Stimulated activated effector memory CD8-positive, alpha-beta T cell treated with anti-CD3 and anti-CD28 coated beads, Interleukin-12 subunit alpha, Interleukin-12 subunit beta, amount 100 ng/mL, for 72 hours (primary cell): ENCODE measurements around the gene MED22.

ENCODE experiments used
- ATAC-seq: fragments of 150-1000 bp; cut with Tn5 transposase; 2 replicates; pipeline ENCODE4 v1.10.0; 2021
- DNase-seq, 2 donors: peaks; one replicate each; pipeline ENCODE4 v3.0.0; 2021 to 2022; ENCODE audit warnings: low spot score in 2 of 2
- H3K27ac Mint-ChIP-seq: one replicate; pipeline ENCODE4 v1.8.0; 2022; ENCODE audit warnings: mild to moderate bottlenecking, mixed read lengths
- H3K36me3 Mint-ChIP-seq: one replicate; pipeline ENCODE4 v1.8.0; 2022; ENCODE audit warnings: mild to moderate bottlenecking, mixed read lengths
- H3K4me1 Mint-ChIP-seq: one replicate; pipeline ENCODE4 v1.8.0; 2022; ENCODE audit warnings: mixed read lengths
- H3K4me3 Mint-ChIP-seq: one replicate; pipeline ENCODE4 v1.8.0; 2022; ENCODE audit warnings: mild to moderate bottlenecking, mixed read lengths
- H3K9me3 Mint-ChIP-seq: one replicate; pipeline ENCODE4 v1.8.0; 2022; ENCODE audit warnings: mixed read lengths

The MED22 gene

DNA sequence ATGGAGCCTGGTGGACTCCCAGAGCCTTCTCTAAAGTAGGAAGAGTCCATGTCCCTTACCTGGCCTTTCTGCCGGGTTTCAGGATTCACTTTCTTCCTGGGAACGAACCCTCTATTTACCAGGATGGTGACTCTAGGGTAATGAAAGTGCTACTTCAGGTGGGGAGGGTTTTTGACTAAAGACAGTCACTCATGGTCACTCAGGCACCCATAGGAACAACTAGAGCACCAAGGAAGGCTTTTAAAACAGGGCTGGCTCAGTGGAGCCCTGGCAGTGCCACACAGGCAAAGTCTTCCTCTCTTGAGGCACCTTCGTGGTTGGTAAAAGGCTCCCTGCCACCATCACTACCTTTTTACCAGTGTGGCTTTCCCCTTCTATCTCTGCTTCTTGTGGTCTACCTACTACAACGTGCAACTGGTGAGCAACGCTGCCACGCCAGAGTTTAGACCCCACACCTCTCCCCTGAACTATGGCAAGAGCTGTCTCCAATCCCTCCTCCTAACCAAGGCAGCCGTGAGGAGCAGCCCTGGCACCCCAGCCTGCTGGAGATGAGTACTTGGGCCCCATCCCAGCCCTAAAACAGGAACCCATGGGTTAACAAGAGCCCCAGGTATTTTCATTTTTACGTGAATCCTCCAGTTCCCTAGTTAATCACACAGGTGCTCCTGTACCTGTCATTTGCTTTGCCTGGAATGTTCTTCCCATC, 4.9 kb upstream of the MED22 start:
- Mint-ChIP-seq H3K9me3 (no peaks in the 10 kb centered on the region), H3K36me3 (peaks cover 80% of the 10 kb centered on the region), H3K27ac (peak overlapping the region; percentile 88)

DNA sequence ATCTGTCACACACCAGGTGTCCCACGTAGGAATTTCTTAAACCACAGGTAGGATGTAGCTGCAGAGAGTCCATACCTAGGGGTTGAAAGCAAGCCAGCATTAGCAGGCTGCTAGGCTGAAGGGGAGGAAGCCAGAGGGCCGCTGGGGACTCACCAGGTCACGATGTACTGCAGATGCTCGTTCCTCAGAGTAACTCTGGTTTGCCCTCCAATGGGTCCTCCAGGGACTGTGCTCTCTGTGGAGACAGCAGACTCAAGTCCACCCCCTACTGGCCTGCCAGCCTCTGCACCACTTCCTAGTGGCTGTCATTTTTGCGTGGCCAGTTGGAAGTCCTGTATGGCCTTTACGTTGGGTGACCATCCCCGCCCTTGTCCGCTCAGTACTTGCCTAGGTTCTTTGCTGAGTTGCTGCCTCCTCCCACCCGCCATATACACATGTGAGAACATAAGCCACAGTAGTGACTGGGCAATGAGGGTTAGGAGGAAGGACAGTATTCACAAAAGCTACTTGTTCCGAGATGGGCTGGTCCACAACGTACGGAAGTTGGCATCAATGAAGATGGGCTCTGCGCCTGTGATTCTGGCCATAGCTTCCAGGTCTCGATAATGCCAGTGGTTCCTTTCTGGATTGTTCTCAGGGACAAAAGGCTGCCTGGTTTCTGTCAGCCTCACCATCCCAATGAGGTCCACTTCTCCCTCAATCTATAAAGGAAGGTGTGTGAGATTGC, 4.1 kb upstream of the MED22 start:
- Mint-ChIP-seq H3K4me3 (no peak overlapping the region), H3K36me3 (peaks cover 79% of the 10 kb centered on the region), H3K9me3 (no peaks in the 10 kb centered on the region), H3K27ac (peak overlapping the region; percentile 52), H3K4me1 (peaks cover 53% of the 10 kb centered on the region)
- DNase-seq (no peak), ATAC-seq (no peak)

More for the DNA sequence above, 4.9 kb upstream of the MED22 start:
- DNase-seq (no peak), ATAC-seq (no peak)
- Mint-ChIP-seq H3K4me3 (no peak overlapping the region), H3K4me1 (peaks cover 57% of the 10 kb centered on the region)

DNA sequence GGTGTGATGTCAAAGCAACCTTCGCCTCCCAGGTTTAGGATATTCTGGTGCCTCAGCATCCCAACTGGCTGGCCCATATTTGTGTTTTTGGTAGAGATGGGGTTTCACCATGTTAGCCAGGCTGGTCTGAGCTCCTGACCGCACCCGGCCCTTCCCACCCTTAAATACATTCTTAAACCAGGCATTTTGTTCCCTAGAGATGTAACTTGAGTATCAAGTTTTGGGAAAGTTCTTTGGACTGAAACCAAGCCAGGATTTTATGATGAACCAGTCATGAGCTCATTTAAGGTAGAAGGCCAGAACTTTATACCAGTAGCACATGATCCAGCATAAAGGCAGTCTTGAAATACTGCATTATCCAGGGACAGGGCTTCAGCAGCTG, 3.6 kb upstream of the MED22 start:
- Mint-ChIP-seq H3K4me3 (no peak overlapping the region), H3K27ac (peak overlapping the region; percentile 52), H3K9me3 (no peaks in the 10 kb centered on the region), H3K36me3 (peaks cover 79% of the 10 kb centered on the region), H3K4me1 (peaks cover 56% of the 10 kb centered on the region)
- no peak for ATAC-seq
- no peak for DNase-seq

DNA sequence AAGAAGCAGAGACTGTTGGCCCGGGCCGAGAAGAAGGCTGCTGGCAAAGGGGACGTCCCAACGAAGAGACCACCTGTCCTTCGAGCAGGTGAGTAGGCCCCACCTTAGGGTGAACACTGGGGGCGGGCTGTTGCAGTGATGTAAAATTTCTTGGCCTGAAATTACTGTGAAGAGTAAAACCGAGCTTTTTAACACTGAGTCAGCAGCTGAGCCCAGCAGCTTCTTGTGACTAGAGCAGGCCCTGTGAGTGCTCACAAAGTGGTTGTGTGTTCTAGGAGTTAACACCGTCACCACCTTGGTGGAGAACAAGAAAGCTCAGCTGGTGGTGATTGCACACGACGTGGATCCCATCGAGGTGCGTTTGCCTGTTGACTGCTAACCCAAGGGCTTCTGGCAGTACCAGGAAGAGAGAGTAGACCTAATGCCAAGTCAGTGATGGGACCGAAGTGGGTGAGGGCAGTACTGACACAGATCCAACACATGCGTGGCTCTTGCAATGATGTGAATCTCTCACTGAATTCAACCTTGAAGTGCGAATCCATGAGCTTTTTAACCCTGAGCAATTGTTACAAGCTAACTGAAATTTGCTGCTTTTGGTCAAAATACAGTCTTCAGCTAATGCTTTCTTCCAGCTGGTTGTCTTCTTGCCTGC, 2.2 kb upstream of the MED22 start:
- H3K27ac Mint-ChIP-seq = peak overlapping the region; percentile 100
- peak overlapping the region; percentile 99 for H3K4me3 Mint-ChIP-seq
- ATAC-seq = peak; percentile 45
- H3K9me3 Mint-ChIP-seq = no peaks in the 10 kb centered on the region
- DNase-seq = no peak
- H3K4me1 Mint-ChIP-seq = peaks cover 60% of the 10 kb centered on the region
- H3K36me3 Mint-ChIP-seq = peaks cover 81% of the 10 kb centered on the region

DNA sequence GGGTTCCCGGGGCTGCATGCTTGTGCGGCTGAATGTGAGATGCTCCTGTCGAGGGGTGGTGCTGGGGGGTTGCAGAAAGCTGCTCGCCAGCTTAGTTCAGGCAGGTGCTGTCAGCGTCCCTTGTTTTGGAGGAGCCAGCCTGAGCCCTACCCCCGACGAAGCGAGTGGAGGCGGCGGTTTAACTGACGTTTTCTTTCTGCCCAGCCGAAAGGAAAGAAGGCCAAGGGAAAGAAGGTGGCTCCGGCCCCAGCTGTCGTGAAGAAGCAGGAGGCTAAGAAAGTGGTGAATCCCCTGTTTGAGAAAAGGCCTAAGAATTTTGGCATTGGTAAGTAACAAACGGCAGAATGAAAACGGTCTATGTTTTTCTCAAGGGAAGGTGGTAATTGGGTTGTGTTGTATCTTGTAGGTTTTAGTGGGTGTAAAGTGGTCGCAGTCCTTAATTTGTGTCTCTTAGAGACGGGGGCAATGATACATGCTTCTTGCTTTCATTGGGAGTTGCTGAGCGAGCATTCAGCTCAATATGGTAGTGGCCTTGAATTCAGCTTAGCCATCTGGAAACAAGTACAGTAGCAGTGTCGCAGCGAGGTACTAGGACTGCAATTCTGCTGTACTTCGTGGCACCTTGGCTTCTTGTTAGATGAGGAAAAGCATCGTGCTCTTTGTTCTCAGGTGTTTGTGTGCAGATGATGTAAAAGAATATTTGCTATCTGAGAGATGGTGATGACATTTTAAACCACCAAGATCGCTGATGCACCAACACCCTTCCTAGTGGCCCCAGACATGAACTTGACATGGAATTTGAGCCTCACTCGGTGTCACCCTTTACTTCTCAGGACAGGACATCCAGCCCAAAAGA, 1.0 kb upstream of the MED22 start:
- Mint-ChIP-seq H3K9me3 (no peaks in the 10 kb centered on the region), H3K36me3 (peaks cover 91% of the 10 kb centered on the region), H3K4me1 (peaks cover 53% of the 10 kb centered on the region), H3K4me3 (peak overlapping the region; percentile 99), H3K27ac (peak overlapping the region; percentile 100)
- DNase-seq (no peak), ATAC-seq (no peak)

DNA sequence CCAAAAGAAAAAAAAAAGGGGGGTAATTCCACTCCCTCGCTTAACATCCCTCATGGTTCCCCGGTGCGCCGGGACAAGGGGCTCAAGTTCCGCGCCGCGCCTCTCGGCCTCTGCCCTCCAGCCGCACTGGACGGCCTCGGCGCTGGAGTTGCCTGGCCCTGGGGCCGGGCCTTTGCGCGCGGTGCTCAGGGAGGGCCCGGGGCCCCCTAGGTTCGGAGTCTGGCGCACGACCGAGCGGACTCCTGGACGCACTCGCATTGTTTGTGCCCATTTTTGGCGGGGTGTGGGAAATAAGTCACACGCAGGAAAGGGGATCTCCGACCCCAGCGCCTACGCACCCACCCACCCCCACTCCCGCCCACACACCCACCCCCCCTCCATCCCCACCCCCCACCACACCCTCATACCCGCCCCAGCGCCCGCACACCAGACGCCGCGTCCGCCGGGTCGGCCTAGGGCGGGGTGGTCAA, 381 bp downstream of the MED22 start:
- DNase-seq (peak in 1 of 2 donors; percentile 83), ATAC-seq (peak; percentile 61)
- H3K36me3 Mint-ChIP-seq = peaks cover 92% of the 10 kb centered on the region
- peaks cover 45% of the 10 kb centered on the region for H3K4me1 Mint-ChIP-seq
- H3K27ac Mint-ChIP-seq = peak overlapping the region; percentile 100
- no peaks in the 10 kb centered on the region for H3K9me3 Mint-ChIP-seq
- H3K4me3 Mint-ChIP-seq = peak overlapping the region; percentile 99

DNA sequence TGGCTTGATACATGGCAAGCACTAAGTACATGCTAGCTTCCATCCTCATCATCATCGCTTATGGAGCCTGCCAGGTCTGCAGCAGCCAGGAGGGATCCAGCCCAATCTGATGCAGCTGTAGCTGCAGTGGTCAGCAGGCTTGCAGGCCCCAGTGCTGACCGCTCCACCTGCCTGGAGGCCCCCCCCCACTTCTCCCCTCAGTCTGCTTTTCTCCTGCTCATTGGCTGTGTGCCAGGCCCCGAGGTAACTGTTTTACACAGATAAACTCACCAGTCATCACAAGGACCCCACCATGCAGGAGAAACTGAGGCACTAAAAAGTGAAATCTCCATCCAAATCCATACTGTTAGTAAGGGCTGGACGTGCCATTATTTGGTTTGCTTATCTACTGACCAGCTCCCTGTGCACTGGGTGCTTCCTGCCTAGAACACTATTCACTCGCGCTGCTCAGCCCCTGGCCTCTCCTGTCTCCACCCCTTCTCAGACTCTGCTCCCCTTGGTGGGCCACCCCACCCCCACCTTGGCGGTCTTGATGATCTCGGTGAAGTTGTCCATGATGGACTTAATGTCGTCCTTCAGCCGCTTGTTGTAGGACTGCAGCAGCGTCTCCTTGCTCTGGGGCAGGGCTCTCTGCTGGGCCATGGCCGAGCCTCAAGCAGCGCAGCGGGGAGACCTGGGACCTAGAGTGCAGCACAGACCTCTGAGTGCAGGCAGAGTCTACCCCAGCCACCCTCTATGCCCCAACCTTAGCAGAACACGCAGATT, 1.7 kb downstream of the MED22 start:
- no peak for ATAC-seq
- Mint-ChIP-seq H3K4me3 (peak overlapping the region; percentile 99), H3K27ac (peak overlapping the region; percentile 100), H3K4me1 (peaks cover 55% of the 10 kb centered on the region), H3K36me3 (peaks cover 92% of the 10 kb centered on the region), H3K9me3 (no peaks in the 10 kb centered on the region)
- DNase-seq = no peak

DNA sequence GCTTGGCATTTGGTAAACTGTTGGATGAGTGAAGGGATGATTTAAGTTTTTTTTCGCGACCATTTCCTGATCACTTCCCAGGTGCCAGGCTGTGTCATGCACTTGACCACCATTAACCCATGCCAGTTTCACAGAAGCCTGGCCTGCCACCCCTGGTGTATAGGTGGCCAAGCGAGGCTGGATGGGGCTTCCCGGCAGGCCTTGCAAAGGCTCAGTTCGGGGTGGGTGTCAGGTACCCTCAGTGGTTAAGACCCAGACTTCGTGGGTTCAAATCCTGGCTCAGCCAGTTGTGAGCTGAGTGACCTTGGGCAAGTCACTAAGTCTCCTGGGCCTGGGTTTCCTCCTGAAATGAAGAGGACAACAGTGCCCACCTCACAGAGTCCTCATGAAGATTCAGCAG, 2.3 kb downstream of the MED22 start:
- Mint-ChIP-seq H3K36me3 (peaks cover 86% of the 10 kb centered on the region), H3K27ac (no peak overlapping the region), H3K4me3 (no peak overlapping the region)

DNA sequence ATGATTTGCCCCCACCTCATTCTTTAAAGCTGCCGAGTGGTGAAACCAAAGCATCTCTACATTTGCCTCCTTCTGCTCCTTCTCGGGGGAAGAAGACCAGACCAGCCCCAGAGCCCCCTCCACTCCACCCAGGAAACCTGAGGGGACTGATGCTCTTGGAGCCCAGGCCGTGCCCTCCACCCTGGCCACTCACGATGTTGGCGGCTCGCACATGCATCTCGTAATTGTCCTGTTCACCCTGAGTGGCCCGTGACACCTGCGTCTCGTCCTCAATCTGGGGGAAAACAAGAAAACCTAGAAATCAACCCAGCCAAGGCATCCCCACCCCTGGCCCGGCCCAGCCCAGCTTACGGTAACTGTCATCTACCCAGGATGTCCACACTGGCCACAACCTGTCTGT, 3.0 kb downstream of the MED22 start:
- no peak overlapping the region for H3K4me3 Mint-ChIP-seq
- peaks cover 84% of the 10 kb centered on the region for H3K36me3 Mint-ChIP-seq
- no peaks in the 10 kb centered on the region for H3K9me3 Mint-ChIP-seq
- no peak overlapping the region for H3K27ac Mint-ChIP-seq
- ATAC-seq (no peak), DNase-seq (no peak)
- H3K4me1 Mint-ChIP-seq = peaks cover 58% of the 10 kb centered on the region

More for the DNA sequence above, 2.3 kb downstream of the MED22 start:
- Mint-ChIP-seq H3K9me3 (no peaks in the 10 kb centered on the region), H3K4me1 (peaks cover 58% of the 10 kb centered on the region)
- ATAC-seq (no peak), DNase-seq (no peak)

DNA sequence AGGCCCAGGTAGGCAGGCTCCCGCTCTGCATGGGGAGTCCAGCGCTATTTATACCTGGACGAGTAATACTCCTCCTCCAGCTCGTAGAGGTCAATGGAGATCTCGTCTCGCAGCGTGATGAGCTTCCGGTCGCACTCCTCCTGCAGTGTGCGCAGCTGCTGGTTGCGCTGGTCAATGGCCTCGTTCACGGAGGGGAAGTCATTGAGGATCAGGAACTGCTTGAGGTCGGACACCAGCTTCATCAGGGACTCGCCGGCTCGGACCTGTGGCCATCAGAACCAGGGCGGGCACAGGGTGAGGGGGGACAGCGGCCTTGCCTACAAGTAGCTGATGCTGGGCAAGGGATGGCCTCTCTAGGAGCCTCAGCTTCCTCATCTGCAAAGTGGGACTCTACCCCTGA, 3.9 kb downstream of the MED22 start:
- DNase-seq (no peak), ATAC-seq (no peak)
- H3K4me3 Mint-ChIP-seq = no peak overlapping the region
- peaks cover 50% of the 10 kb centered on the region for H3K4me1 Mint-ChIP-seq
- H3K27ac Mint-ChIP-seq = no peak overlapping the region
- peaks cover 84% of the 10 kb centered on the region for H3K36me3 Mint-ChIP-seq
- no peaks in the 10 kb centered on the region for H3K9me3 Mint-ChIP-seq

DNA sequence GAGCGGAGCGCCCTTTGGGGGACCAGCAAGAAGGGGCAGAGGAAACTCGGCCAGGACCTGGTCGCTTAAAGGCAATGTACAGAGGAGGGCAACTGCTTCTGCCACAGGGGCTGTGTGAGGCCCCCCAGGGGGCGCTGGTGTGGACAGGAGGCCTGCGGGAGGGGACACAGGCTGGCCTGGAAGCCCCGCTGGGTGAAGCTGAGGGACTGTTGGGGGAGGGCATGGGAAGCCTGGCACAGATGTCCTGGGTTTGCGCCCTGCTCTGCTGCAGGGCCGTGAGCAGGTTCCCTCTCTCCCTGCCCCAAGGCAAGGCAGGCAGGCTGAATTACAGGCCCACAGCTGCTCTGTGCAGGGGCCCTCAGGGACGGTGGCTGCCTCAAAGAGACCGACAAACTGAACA, 5.4 kb downstream of the MED22 start:
- Mint-ChIP-seq H3K27ac (no peak overlapping the region), H3K36me3 (peaks cover 78% of the 10 kb centered on the region), H3K4me3 (no peak overlapping the region), H3K4me1 (peaks cover 42% of the 10 kb centered on the region), H3K9me3 (no peaks in the 10 kb centered on the region)
- peak; percentile 14 for ATAC-seq
- DNase-seq = no peak

DNA sequence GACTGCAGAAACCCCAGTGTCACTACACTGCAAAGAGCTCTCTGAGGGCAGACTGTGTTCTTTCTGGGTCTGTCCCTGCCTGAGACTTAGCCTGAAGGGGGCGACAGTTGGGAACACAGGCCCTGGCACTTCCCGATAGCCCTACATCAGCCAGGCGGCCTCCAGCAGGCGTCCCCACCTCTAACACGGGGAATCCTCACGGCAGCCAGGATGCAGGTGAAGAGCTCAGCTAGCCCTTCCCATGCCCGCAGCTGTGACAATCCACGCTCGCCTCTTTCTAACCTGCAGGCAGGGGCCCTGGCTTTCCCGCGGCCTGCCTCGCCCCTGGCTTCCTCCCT, 5.9 kb downstream of the MED22 start:
- Mint-ChIP-seq H3K36me3 (peaks cover 80% of the 10 kb centered on the region), H3K4me3 (no peak overlapping the region)
- peak; percentile 4 for ATAC-seq

DNA sequence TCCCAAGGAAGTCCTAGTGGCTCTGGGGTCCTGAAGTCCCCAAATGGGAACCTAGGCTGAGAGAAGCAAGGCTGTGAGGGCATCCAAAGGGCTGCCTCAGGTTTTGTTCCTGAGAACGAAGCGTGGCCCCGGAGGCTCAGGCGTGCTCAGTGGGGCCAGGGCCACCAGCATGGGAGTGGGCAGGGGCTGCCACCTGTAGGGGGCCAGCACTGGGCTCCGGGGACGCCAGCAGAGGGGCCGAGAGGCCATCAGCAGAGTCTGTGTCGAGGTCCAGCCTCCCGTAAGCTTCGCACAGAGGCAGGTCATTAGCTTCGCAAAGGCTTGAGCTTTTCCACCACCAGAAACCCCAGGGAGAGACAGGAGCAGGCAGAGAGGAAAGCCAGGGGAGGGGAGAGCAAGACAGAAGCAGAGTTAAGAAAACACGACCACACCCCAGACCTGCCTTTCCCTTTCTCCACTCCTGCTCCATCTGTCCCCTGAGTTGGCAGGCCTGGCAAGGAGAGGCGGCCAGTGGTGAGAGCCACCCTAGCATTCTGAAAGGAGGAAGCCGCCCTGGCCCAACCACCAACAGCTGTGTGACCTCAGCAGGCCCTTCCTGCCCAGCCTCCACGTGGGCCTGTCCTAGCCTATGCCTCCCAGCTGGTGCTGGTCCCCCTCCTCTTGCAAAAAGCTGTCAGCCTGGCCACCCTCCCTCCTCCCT, 6.4 kb downstream of the MED22 start:
- peaks cover 37% of the 10 kb centered on the region for H3K4me1 Mint-ChIP-seq
- ATAC-seq = peak; percentile 11
- peaks cover 80% of the 10 kb centered on the region for H3K36me3 Mint-ChIP-seq
- H3K9me3 Mint-ChIP-seq = no peaks in the 10 kb centered on the region
- H3K4me3 Mint-ChIP-seq = no peak overlapping the region
- H3K27ac Mint-ChIP-seq = peak overlapping the region; percentile 79
- no peak for DNase-seq

More for the DNA sequence above, 5.9 kb downstream of the MED22 start:
- Mint-ChIP-seq H3K9me3 (no peaks in the 10 kb centered on the region), H3K27ac (peak overlapping the region; percentile 79), H3K4me1 (peaks cover 39% of the 10 kb centered on the region)
- DNase-seq = no peak

DNA sequence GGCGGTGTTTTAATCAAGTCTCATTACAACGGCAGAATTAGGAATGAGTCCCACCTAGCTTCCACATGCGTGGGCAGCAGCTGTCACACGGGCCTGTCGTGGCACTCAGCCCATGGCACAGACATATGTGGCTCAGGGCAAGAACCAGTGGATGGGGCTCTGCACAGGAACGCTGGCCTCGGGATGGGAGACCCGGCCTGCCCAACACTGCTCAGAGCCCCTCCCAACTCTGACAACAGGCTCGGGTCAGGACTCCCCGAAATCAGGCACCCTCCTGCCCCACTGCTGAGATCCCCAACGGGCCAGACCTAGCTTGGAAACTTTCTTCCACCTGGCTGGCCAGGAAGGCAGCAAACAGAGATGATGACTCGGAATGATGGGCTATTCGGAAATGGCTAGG, 7.0 kb downstream of the MED22 start:
- Mint-ChIP-seq H3K4me3 (no peak overlapping the region), H3K36me3 (peaks cover 80% of the 10 kb centered on the region), H3K9me3 (no peaks in the 10 kb centered on the region), H3K27ac (peak overlapping the region; percentile 79), H3K4me1 (peaks cover 37% of the 10 kb centered on the region)
- ATAC-seq = no peak
- no peak for DNase-seq
